ENCODE results near the gene SNCA.

Gene SNCA

GRCh38 chr4:89800012-89800516 lies 36.9 kb downstream of the SNCA start (continued):
- TF ChIP-seq ZNF488 (tag by site-specific recombination; IDR thresholded peaks at IDR 0.05) (no peak), GLI2 (tag by site-specific recombination; IDR thresholded peaks at IDR 0.05; ENCODE audit: borderline replicate concordance, low read depth) (no peak), ZNF394 (tag by site-specific recombination; IDR thresholded peaks at IDR 0.05; ENCODE audit: borderline replicate concordance) (no peak), ZNF654 (tag by site-specific recombination; IDR thresholded peaks at IDR 0.05; ENCODE audit: low read depth) (no peak), ZNF670 (tag by site-specific recombination; IDR thresholded peaks at IDR 0.05; ENCODE audit: low read depth) (no peak), SCRT1 (tag by site-specific recombination; IDR thresholded peaks at IDR 0.05; ENCODE audit: borderline replicate concordance) (no peak), ZNF146 (tag by site-specific recombination; IDR thresholded peaks at IDR 0.05) (no peak), ZNF449 (tag by site-specific recombination; IDR thresholded peaks at IDR 0.05) (no peak), ZSCAN5A (tag by site-specific recombination; IDR thresholded peaks at IDR 0.05) (no peak)

- Histone ChIP-seq H3K4me1 (ENCODE audit: control insufficient read depth, insufficient read depth, low read length) (no peaks in the 10 kb centered on the region), H3K36me3 (ENCODE audit: control insufficient read depth in 2 of 2, insufficient read depth in 1 of 2, low read length in 2 of 2) (no peaks in the 10 kb centered on the region), H3K9me3 (ENCODE audit: control insufficient read depth, insufficient read depth, low read depth, low read length) (no peaks in the 10 kb centered on the region), H3K27ac (ENCODE audit: extremely low read depth, low read depth, low read length) (no peak overlapping the region), H3K4me3 (ENCODE audit: low read depth, low read length) (no peak overlapping the region)
- CTCF ChIA-PET = no interaction called here
- no peak for TF ChIP-seq ZNF146 (tag by site-specific recombination; IDR thresholded peaks at IDR 0.05)
- no peak for TF ChIP-seq ZIC2 (tag by site-specific recombination; IDR thresholded peaks at IDR 0.05)
- no peak for TF ChIP-seq ZNF558 (tag by site-specific recombination; IDR thresholded peaks at IDR 0.05)
- no peak for TF ChIP-seq TCF7L2 (IDR thresholded peaks at IDR 0.05; ENCODE audit: borderline replicate concordance, low read depth, low read length)
- no peak for TF ChIP-seq ZNF768 (tag by site-specific recombination; IDR thresholded peaks at IDR 0.05)
- no peak for TF ChIP-seq ZNF585B (tag by site-specific recombination; IDR thresholded peaks at IDR 0.05)
- TF ChIP-seq ZNF266 (tag by site-specific recombination; IDR thresholded peaks at IDR 0.05; ENCODE audit: low read depth) = no peak
- no peak for TF ChIP-seq ZNF350 (tag by site-specific recombination; IDR thresholded peaks at IDR 0.05)
- no peak for TF ChIP-seq ZNF747 (tag by site-specific recombination; IDR thresholded peaks at IDR 0.05)
- TF ChIP-seq GLI4 (tag by site-specific recombination; IDR thresholded peaks at IDR 0.05) = no peak
- TF ChIP-seq RBAK (tag by site-specific recombination; IDR thresholded peaks at IDR 0.05) = no peak
- TF ChIP-seq ZNF121 (tag by site-specific recombination; IDR thresholded peaks at IDR 0.05) = no peak
- TF ChIP-seq ZNF548 (tag by site-specific recombination; IDR thresholded peaks at IDR 0.05) = no peak
- no peak for TF ChIP-seq ZNF830 (tag by site-specific recombination; IDR thresholded peaks at IDR 0.05; ENCODE audit: low read depth)
- no peak for TF ChIP-seq MZF1 (tag by site-specific recombination; IDR thresholded peaks at IDR 0.05; ENCODE audit: borderline replicate concordance)
- no peak for TF ChIP-seq ZBTB20 (tag by site-specific recombination; IDR thresholded peaks at IDR 0.05)
- TF ChIP-seq ZFP41 (tag by site-specific recombination; IDR thresholded peaks at IDR 0.05; ENCODE audit: borderline replicate concordance) = no peak
- no peak for TF ChIP-seq ZNF23 (tag by site-specific recombination; IDR thresholded peaks at IDR 0.05; ENCODE audit: borderline replicate concordance)
- no peak for TF ChIP-seq ZNF133 (tag by site-specific recombination; IDR thresholded peaks at IDR 0.05)
- no peak for TF ChIP-seq ZNF26 (tag by site-specific recombination; IDR thresholded peaks at IDR 0.05)
- POLR2A ChIA-PET = no interaction called here
Observed at GRCh38 chr4:89799071-89799470, 37.9 kb downstream of the SNCA start.

Measured in HEK293 (cell line).